GM18870 (cell line): ENCODE results near the gene RASAL1.
"Not testable (repeated sequence)": the region's sequence is repeated elsewhere in the genome, so short reads cannot be mapped to it uniquely, and the experiment has no call there.

Source experiments
- ATAC-seq: cut with Tn5 transposase; IDR thresholded peaks from one replicate; pipeline ENCODE4 v1.9.1; 2021; ENCODE audit warnings: moderate library complexity; ENCODE audit not compliant: unreplicated experiment

The RASAL1 gene

DNA sequence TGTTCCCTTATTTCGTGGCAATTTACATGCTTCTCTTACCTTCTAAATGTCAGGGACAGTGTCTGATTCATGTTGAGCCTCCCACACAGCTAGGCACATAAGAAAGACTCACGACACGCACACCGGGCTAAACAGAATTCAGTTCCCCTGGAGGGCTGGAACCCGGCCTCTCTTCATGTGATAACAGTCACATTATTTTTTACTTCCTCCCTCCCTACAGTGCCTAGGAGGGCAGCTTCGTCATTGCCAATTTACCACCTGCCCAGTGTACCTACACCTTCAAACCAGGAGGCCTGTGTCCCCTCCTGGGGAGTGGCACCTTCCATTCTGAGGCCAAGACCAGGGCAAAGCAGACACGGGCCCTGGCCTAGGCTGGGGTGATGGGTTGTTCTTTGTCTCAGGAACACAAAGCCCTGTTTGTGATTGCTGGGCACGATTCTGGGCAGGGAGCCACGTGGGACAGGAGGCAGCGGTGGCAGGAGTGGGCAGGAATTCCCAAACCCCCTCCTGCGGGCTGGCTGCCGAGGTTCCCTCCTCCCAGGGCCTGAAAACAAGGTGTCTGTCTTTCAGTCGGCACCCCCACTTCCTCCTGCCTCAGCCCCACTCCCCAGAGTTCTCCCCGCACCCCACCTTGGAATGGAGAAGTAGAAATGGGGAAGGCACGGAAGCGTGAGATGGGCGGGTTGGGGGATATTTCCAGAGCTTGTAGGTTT lies 6.8 kb upstream of the RASAL1 start:
- ATAC-seq, result no peak

- not testable (repeated sequence) for ATAC-seq
Observed at GRCh38 chr12:113141716-113142115, 6.2 kb upstream of the RASAL1 start.

GRCh38 chr12:113140706-113141105 lies 5.1 kb upstream of the RASAL1 start:
- ATAC-seq, result no peak

DNA sequence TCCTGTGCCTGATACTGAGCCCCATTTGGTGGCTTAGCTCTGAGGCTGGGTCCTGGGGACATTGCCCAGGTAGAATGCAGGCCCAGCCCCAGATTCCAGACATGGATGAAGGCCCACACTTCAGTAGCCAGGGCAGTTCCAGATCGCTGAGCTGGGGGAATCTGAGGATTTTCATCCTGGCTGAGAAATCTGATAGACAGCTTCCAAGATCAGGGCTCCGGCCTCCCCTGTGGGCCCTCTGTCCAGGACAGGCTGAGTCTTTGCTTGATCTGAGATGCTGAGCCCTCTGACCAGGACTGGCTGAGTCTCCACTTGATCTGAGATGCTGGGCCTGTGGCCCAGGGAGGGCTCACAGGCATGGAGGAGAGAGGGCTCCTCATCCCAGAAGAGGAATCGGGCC lies 3.3 kb upstream of the RASAL1 start:
- ATAC-seq, result no peak

- ATAC-seq, result no peak
Observed at GRCh38 chr12:113137861-113138783, 2.6 kb upstream of the RASAL1 start.

- ATAC-seq, result no peak
Observed at GRCh38 chr12:113136990-113137511, 1.5 kb upstream of the RASAL1 start.

DNA sequence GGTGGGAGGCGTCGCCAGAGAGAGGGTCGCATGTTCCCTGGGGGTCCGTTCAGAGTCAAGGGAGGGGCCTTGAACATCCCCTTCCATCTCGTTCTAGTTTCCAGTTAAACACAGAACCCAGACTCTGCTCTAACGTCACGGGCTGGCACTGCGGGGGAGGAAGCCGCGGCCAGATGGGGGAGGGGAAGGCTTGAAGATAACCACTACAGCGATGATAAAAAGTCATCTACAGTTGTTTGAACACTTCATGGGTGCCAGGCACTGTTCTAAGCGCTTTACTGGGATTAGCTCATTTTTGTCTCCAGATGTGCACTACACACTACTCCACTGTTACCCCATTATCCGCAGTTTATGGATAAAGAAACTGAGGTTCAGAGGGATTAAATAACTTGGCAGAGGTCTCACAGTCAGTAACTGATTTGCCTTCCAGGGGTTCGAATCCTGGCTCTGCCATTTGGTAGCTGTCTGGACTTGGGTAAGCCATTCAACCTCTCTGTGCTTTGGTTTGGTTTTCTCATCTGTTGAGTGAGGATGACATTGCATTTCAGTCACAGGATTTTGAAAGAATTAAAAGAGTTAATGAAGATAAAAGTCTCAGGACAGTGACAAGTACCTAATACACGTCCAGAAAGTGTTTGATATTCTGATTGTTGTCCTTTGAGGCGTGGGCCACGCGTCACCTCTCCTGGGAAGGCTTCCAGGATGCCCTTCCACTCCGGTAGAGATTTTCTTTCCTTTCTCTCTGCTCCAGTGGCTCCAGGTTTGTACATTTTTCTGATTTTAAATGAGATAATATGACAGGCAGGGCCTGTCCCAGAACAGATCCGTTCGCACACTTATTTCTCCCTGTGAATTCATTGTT lies 798 bp upstream of the RASAL1 start:
- no peak for ATAC-seq

DNA sequence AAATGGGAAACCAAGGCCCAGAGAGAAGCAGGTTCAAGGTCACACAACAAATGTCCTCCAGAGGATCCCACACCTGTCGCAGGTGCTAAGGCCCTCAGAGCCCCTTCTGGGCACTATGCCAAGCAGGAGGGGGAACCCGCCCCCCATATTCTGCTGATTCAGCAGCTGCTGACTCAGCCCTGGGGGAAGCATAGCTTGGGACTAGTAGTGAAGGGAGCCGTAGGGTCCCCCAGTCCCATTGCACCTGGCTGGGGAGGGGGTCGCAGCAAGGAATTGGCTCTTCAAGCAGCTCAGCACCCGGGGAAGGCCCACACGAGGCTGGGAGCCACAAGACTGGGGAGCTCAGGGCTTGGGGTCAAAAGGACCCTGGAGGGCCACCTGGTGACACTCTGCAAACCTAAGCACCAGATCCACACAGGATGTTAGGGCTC lies 1.0 kb downstream of the RASAL1 start:
- ATAC-seq, result no peak

- no peak for ATAC-seq
Observed at GRCh38 chr12:113134071-113134470, 1.5 kb downstream of the RASAL1 start.

GRCh38 chr12:113133666-113134065 lies 1.9 kb downstream of the RASAL1 start:
- ATAC-seq, result no peak

DNA sequence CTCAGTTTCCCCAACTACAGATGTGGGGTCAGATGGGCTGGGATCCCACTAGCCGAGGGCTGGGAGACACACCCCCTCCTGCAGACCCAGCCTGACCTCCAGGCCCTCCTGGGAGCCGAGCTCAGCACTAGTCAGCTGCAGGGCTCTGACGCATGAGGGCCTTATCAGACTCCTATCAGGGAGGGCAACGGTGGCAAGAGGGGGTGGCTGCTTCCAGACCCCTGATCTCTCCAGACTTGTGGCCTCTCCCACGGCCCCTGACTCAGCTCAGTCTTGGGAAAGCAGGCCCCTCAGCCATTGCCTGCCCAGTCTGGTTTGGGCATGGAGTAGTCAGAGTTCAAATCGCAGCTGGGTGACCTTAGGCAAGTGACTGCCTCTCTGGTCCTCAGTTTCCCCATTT lies 2.5 kb downstream of the RASAL1 start:
- ATAC-seq, result no peak

- no peak for ATAC-seq
Observed at GRCh38 chr12:113131556-113131955, 4.0 kb downstream of the RASAL1 start.

DNA sequence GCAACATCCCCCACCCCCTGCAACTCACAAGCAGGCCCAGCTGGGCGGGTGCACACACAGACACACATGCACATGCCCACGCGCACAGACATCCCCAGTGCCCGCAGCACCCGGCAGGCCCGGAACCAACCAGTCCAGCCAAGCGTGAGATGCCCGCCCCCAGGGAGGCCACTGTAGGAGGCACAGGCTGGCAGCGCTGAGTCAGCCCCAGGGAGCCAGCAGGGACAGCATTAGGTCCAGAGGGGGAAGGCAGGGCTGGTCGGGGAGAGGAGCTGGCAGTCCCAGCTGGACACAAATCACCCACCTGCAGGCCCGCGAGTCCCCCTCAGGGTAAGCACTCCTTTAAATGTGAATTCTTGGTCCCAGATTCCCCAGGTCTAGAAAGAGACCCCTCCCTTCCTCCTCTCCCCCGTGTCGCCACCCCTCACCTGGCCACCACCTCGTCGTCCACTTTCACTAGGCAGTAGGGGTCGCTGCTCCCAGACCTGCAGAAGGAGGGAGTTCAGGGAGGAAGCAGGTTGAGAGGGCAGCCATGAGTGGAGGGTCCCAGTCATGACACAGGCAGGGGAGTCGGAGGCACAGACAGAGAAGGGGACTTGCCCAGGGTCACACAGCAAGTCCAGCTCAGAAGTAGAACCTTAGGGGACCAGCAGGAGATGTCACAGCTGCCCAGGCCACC lies 5.0 kb downstream of the RASAL1 start:
- ATAC-seq, result no peak

- ATAC-seq, result no peak
Observed at GRCh38 chr12:113129664-113130456, 5.7 kb downstream of the RASAL1 start.

DNA sequence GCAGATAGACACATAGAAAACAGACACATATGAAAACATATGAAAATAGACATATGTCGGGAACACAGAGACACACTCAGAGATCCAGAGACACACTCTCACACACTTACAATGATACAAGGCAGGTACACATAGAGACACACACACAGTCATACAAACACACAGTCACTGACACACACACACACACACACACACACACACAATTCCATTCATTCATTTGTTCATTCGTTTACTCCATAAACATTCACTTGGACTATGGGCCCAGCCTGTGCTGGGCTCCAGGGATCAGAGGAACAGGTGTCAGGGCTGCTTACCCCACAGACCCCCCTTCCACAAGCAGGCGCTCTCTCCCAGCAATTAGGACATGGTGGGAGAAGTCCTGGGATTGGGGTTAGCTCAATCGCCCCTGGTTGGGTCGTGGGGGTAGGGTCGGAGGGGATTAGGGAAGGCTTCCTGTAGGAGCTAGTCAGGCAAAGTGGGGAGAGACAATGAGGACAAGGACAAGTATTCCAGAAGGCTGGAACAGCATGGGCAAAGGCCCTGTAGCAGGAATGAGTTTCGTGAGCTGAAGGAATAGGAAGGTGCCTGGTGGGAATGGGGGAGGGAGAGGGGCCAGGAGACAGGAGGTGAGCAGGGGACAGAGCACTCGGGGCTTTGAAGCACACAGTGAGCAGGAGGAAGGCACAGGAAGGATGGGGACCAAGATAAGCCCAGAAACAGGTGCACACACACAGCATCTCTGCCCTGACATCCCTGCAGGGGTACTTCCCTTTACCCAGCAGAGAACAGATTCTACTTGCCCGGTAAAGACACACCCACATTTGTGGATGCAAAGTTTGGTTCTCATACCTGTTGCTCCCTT lies 6.5 kb downstream of the RASAL1 start:
- ATAC-seq, result no peak

DNA sequence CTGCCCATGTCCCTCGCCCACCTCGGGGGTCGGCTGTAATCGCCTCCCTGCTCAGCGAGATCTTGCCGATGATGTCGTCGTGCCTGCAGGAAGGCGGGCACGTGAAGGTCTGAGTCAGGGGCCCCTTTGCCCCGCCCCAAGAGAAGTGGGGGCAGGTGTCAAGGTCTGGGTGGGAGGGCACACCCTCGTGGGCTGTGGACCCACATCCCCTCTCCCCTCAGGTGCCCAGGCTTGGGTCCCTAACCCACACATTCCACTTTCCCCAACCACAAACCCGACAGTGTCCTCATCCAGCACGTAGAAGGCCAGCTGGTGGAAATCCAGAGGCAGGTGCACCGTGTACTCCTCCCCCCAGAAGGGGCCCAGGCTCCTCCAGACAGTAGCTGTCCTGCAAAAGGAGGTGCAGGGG lies 7.8 kb downstream of the RASAL1 start:
- ATAC-seq, result no peak

DNA sequence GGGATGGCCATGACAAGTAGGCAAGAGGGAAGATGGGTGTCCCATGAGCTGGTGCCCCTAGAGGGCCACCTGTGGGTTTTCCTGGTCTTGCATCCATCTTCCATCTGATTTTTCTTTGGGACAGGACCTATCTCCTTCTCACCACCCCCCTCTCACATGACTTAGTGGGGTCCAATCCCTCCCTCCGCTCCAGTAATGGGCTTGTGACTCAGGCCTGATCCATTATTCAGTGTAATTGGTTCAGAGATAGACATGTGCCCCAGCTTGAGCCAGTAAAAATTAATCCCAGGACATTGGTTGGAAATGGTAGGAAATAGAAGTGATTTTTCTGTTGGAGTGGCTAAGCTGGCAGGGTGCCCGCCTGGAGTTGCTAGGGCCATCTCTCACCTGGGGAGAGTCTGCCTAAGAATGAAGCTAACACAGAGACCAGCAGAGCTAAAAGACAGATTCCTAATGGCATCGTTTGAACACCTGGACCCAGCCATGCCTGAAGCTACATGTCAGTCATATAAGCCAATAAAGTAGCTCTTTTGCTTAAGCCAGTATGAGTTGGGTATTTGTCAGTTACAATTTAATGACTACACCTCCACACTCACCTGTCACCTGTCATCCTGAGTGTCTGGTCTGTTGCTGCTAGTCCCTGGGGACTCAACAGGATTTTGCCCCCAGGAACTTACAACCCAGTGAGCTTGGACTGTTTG lies 14.7 kb downstream of the RASAL1 start:
- no peak for ATAC-seq
